Bone marrow (tissue), 2 donors: Measurements from ENCODE around the gene KBTBD2.
"Not testable (repeated sequence)": the region's sequence is repeated elsewhere in the genome, so short reads cannot be mapped to it uniquely, and the experiment has no call there.

Source experiments
- DNase-seq, 2 donors: peaks; one replicate each; lab custom pipeline; 2025; lab: John Stamatoyannopoulos, UW

KBTBD2 gene

DNA sequence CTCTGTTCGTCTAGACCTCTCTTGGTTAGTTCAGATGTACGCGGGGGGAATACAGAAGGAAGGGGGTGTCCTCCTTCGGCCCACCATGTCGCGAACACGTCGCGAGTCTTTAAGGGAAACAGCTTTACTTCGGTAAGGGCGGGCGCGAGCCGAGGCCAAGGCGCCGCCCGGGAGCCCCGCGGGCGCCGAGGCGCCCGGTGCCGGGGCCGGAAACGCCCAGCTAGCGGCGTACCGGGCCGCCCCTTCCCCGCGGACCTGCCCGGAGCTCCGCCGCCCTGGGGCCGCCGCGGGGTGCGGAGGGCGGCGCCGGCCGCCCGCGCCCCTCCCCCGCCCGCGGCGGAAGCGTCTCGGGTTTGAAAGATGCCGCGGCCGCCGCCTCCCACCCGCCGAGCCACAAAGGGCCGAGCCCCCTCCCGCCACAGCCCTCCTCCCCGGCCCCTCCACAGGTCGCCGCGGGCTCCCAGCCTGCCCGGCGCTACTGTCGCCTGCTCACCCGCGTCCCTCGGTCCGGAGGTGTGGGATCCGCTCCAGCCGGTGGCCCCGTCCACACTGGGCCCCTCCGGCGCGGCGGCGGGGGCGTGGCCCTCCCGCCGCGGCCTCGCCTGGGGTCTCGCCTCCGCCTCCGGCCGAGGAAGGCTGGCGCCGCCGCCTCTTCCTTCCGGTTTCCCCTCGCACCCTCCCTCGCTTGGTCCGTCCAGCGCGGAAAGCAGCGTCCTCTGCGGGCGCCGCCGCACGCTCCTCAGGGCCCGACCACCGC lies at the start of gene KBTBD2:
KBTBD2 (minus strand) TSS at position 718 of the 757 bp plus-strand sequence. CDS start 12,156 bp downstream, outside the sequence.
- DNase-seq: peak; percentile 65 to 80

DNA sequence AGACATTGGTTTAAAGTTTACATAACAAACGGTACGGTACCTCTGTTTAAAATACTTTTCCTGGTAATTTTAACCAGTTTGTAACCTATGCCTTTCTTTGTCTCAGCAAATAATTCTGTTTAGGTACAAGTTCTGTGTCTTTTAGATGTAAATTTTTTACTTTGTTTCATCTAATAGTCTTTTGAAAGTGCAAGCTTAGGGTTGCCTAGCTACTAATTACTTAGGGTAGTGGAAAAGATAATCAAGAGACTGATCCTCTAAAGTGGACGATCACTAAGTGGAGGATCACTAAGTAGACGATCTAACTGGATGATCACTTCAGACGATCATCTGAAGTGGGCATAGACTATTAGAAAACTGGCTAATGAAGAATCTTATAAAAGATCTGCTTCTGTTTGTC lies 49.6 kb upstream of the KBTBD2 start:
- DNase-seq: no peak

DNA sequence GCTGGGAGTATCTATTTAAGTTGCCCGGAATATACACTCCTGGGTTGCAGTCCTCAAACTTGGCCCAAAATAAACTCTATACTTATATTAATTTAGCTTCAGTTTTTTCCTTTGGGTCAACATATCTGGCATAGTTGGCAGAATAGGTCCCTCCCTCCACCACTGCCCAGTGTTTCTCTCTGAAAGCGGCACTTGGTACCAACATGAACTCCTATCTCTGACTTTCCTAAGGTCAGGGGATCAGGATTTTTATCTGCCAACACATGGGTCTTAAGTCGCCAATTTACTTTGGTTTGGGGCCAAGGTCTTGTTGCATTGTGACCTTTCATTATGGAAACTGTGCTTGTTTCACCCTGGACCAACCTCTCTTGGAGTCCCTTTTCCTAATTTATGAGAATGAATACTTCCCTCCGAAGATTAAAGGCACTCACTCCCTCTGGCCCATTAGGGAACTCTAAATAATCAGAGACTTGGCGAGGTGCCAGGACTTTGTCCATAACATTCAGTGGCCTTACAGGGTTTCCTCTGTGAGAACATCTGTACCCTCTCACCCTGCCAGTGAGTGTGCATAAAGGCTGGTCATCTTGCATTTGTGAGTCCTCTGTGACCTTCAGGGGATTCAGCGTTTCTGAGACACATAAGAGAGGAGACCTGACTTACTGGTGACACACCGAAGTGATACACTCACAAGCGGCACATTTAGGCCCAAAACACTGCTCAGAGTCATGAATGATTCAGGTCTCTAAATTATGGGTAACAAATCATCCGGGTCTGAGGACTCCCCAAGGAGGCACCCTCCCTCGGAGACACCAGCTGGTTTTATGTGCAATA lies 46.0 kb upstream of the KBTBD2 start:
- no peak for DNase-seq

DNA sequence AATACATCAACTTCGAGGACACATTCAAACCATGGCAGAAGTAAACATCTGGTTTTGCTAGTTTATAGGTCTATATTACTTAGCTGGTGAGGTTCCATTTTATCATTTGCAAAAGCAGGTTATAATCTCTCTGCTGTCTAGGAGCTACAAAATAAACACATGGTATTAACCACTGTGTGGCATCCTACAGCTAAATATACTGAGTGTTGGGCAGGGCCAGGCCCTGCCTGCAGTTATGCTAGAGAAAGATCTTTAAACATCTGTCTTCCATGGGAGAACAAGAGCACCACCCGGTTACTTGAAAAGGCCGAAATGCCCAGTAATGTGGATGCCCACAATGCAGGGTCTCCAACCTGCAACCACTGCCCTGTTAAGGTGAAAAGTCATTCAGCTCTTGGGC lies 45.1 kb upstream of the KBTBD2 start:
- DNase-seq: no peak

DNA sequence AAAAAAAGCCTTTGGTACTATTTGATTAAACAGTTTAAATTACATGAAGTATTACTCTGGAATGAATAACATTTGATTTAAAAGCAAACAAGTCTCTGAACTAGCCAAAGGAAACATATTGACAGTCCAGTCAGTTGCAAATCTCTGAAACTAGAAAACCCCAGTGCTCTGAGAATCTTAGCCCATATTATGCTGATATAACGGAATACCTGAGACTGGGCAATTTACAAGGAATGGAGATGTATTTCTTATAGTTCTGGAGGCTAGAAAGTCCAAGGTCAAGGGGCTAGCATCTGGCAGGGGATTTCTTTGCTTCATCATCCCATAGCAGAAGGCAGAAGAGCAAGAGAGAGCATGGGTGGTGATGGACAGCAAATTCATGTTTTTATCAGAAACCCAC lies 44.0 kb upstream of the KBTBD2 start:
- DNase-seq: no peak

DNA sequence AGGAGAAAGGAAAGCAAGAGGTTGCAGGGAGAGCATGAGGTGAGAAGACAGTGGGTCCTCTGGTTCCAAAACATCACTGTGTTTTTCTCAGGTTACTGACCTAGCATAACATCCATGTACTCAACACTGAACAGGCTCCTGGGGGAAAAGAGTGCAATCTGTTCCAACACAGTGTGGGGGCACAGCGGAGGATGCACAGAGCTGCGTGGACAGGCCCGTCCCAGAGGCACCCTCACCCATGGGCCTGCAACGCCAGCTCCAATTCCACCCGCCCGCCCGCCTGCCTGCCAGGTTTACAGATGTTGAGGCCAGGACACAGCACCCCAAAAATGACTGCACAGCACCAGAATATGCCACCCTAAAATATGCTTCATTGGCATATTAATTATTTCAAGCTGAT lies 38.8 kb upstream of the KBTBD2 start:
- no peak for DNase-seq

DNA sequence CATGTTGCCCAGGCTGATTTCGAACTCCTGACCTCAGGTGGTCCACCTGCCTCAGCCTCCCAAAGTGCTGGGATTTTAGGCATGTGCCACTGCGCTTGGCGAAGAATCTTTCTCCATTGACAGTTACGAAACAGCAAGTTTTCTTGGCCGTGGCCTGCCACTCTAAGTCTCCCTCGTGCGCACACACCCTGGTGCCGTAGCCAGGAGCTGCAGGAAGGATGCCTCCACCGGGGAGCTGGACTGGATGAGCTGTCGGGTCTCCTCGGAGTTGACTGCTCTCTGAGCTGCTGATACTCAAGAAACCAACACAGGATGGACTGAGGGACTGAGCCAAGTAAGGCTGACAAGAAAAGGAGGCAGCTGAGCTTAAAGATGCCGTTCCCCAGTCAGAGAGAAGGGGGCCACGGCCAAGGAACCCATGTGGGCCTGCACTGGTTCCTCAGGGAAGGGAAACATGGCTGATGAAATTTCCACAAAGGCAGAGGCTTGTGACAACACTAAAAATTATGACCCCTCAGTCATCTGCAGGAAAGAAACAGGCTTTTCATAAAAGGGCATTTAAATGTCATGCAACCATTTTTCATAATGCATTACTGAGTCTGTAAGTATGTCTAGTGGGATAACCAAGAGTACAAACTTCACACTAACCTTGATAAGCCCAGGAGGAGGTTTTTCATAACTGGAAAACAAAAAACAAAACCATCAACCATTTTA lies 38.0 kb upstream of the KBTBD2 start:
- no peak for DNase-seq

DNA sequence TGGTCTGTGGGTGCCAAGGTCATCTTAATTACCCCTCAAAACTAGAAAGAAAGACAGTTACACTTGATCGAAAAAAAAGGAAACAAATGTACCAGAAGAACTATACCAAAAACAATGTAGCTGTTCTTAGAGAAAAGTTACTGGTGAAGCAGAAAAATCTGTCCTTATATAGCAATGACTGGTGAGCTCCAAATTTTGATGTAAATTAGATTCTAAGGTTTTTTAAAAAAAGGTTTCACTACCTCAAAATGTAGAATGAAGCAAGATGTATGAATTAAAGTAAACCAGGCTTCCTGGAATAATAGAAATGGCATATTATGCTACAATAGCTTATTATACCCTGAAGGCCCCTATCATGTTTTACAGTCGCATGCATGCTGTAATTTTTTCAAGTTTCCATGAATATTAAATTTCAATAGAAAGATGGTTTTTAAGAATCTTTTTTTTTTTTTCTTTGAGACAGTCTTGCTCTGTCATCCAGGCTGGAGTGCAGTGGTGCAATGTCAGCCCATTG lies 37.3 kb upstream of the KBTBD2 start:
- DNase-seq: no peak

DNA sequence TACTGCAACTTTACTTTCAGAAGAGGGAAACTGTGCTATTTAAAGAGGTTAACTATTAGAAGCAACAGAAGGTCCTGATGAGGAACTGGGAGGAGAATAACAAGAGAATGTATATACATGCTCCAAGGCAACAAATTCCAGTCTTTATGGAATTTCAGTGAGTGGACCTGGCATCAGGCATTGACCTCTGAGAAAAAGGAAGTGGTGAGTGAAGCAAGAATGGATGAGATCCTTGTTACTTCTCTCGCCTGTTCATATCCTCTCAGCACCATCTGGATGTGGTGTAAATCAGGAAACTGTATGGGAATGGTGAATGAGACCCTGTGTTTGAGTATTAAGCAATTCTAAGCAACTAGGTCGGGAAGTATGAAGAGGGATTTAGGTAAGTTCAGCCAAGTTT lies 30.3 kb upstream of the KBTBD2 start:
- no peak for DNase-seq

DNA sequence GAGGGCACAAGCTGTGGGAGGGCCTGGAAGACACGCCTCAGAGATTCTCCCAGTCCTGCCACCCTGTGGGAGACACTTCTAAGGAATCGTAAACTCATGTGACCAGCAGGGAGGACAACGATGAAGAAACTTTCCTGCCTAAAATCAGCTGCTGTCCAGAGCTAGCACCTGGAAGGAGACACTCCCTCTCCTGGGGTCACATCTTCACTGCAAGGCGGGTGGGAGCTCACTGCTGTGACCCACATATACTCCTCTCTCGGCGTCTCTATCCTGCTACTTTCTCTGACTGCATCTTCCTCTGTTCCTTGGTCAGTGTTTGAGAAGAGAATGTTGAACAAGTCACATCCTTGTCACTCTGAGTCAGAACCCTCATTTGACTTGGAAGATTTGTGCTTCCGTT lies 25.4 kb upstream of the KBTBD2 start:
- DNase-seq: not testable (repeated sequence)

DNA sequence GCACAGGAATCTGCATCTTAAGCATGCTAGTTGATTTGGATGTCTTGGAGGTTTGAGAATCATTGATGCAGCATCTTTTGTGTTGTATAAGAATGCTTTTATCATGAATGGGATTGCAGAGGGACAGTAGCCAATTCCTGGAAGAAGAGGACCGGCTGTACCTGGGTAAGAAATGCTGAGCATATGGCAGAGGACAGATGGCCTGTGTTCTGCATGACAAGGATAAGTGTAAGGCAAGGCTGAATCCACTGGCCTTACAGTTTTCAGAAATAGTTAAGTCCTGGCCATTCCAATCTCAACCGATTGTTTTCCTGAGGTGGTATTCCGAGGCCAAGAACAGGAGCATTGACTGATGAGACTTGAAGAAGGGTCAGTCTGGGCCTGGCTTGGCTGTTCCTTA lies 24.4 kb upstream of the KBTBD2 start:
- DNase-seq: no peak

DNA sequence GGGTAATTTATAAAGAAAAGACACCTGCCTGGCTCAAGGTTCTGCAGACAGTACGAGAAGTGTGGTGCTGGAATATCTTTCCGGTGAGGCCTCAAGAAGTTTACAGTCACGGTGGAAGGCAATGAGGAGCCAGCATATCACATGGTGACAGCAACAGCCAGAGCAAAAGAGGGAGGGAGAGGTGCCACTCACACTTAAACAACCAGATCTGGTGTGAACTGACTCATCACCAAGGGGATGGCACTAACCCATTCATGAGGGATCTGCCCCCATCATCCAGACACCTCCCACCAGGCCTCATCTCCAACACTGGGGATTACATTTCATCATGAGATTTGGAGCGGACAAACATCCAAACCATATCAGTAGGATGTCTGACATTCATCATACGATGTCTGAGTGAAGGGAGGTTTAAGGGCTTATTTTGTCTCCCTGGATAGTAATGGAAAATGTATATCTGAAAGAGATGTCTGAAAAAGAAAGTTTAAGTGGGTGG lies 23.5 kb upstream of the KBTBD2 start:
- no peak for DNase-seq

DNA sequence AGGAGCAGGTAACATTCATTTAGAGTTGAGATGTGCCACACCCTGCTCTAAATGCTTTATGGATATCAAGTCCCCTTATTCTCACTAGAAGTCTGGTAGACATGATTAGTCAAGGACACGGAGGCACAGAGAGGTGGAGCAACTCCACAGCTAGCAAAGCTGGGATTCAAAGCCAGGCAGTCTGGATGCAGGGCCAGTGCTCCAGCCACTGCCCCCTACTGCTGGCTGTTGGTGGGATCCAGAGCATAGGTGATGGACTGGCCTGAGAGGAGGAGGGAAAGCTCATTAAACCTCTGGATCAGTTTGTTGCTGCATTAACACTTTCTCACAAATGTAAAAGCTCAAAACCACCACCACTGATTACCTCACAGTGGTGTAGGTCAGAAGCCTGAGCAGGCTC lies 22.6 kb upstream of the KBTBD2 start:
- DNase-seq: no peak

DNA sequence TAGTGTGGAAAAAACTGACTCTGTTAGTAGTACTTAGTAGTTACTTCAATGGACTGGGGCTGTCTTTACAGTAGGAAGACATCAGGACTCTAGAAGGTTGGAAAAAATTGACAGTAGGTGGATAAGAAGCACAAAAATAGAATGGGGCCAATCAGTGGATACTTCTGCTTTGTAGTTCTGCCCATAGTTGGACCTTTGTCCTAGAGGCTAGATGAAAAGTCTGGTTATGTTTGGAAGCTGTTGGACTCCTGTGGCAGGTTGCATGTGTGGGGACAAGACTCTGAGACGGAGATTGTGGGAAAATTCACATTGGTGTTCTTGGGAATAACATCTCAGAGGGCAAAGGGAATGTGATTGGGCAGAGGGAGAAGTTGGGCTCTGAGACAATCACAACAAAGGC lies 18.6 kb upstream of the KBTBD2 start:
- no peak for DNase-seq

DNA sequence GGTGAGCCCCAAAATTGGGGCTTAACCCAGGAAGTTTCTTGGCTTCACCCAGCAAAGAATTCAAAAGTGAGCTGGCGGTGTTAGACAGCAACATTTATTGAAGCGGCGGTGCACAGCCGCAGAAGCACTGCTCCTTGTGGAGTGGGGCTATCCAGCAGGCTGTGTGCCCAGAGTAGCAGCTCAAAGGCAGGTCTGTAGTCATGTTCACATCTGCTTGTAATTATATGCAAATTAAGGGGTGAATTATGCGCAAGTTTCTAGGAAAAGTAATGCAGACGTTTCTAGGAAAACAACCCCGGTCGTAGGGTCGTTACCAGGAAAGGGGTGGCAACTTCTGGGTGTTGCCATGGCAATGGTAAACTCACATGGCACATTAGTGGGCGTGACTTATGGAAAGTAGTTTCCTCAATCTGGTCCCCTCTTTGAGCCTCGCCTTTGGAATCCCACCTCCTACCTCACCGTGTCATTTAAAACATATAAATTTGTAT lies 13.7 kb upstream of the KBTBD2 start:
- DNase-seq: peak; percentile 19 to 73

DNA sequence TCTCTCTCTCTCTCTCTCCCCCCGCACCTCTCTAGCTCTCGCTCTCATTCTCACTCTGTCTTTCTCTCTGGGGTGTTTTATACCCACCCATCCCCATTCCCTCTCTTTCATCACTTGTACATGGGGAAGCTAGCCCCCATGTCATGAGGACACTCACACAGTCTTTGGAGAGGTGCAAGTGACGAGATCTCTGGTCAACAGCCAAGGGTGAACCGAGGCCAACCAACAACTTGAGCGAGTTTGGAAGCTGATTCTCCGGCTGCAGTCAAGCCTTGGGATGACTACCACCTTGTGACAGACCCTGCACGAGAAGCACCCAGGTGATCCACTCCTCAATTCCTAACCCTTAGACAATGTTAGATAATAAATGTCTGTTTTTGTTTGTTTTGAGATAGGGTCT lies 10.1 kb upstream of the KBTBD2 start:
- no peak for DNase-seq

DNA sequence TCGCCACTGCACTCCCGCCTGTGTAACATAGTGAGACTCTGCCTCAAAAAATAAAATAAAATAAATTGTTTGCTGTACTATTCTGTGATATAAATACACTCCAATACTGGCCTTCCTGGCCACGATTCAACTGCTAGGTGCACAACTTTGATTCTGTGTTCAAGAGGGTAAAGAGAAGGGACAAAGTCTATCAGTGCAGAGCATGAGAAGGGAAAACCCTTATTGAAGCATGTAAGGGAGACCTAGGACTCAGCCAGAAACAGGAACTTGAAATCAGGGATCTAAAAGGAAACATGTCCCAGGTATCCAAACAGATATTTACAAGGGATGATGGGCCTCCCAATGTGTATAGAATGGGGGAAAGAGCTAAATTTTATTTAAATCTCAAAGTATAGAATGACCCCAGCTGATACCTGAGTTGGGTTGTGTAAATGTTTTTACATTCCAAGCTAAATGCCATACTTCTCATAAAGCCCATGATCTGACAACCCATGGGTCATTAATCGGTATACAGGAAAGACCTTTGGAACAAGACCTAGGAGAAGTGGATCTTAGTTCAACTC lies 9.0 kb upstream of the KBTBD2 start:
- no peak for DNase-seq

DNA sequence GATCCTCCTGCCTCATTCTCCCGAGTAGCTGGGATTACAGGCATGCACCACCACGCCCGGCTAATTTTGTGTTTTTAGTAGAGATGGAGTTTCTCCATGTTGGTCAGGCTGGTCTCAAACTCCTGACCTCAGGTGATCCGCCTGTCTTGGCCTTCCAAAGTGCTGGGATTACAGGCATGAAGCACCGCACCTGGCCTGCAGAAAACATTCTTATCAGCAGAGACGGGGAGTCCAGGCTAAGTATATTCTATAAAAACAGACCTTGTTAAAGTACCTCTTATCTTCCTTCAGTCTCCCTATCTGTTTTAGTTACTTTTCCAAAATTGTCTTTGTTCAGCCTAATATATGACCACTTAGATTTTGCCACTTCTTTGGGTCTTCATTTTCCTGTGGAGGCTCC lies 5.8 kb upstream of the KBTBD2 start:
- DNase-seq: not testable (repeated sequence)

DNA sequence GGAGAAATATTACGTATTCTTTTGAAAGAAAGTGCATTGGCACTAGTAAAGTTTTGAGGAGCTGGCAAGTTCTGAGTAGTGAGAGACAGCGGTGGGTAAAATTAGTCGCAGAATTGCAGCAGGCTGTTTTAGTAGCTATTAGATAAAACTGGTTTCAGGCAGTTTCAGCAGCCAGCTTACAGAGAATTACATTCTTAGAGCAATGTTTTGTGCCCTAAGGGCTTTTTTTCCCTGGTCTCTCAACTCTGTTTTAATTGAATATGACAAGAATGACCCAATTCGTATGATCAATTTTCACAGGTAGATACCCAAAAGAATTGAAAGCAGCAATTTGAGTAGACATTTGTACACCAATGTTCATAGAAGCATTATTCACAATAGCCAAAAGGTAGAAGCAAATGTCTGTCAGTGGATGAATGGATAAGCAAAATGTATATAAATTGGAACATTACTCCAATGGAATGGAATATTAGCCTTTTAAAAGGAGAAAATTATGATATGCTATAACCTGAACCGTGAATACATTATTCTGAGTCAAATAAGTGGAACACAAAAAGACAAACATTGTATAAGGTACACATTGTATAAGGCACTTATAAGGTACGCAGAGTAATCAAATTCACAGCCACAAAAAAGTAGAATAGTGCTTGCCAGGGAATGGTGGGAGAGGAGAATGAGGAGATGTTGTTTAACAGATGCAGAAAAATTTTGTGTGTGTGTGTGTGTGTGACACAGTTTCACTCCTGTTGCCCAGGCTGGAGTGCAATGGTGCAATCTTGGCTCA lies 5.2 kb upstream of the KBTBD2 start:
- no peak for DNase-seq

DNA sequence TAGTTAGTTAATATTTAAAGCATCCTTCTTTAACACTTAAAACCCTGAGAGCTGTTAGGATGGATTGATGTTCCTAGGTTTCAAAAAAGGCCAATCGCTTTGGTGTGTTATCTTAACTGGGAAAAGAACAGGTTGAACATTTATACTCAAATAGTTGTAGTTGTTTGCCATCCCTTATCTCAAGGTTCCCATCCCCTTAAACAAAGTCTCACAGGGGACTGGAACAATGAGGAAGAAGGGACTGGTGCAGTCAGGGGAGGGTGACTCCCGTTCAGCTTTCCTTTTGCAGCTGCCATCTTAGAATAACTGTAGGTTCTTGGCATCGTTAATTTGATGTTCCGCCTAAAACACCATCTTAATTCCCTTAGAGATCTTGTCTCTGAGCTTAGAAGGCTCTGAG lies 2.6 kb upstream of the KBTBD2 start:
- DNase-seq: no peak

DNA sequence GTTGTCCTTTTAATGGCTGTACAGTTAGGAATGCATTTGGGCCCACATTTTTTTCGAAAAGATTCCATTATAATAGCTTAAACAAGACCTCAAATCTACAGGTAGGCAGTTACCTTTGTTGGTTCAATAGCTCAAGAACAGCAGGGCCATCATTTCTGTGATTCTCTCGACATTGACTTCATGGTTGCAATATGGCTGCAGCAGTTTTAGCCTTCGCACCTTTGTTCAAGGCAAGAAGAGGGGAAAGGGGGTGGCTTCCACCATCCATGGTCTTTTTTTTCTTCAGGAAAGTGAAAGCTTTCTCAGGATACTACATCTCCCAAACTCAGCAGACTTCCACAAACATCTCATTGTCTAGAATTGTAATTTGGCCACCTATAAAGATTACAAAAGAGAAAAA lies 2.2 kb upstream of the KBTBD2 start:
- DNase-seq: no peak
